CD4-positive, alpha-beta T cell treated with Interferon gamma for 1 hour (primary cell): ENCODE measurements around the gene PLXNA4.
A peak's percentile ranks its signal among the peaks of the same experiment; 100 is the strongest.

Experiments used
- DNase-seq: peaks from one replicate; pipeline ENCODE4 v3.0.0-alpha.2; 2020

Gene PLXNA4

DNA sequence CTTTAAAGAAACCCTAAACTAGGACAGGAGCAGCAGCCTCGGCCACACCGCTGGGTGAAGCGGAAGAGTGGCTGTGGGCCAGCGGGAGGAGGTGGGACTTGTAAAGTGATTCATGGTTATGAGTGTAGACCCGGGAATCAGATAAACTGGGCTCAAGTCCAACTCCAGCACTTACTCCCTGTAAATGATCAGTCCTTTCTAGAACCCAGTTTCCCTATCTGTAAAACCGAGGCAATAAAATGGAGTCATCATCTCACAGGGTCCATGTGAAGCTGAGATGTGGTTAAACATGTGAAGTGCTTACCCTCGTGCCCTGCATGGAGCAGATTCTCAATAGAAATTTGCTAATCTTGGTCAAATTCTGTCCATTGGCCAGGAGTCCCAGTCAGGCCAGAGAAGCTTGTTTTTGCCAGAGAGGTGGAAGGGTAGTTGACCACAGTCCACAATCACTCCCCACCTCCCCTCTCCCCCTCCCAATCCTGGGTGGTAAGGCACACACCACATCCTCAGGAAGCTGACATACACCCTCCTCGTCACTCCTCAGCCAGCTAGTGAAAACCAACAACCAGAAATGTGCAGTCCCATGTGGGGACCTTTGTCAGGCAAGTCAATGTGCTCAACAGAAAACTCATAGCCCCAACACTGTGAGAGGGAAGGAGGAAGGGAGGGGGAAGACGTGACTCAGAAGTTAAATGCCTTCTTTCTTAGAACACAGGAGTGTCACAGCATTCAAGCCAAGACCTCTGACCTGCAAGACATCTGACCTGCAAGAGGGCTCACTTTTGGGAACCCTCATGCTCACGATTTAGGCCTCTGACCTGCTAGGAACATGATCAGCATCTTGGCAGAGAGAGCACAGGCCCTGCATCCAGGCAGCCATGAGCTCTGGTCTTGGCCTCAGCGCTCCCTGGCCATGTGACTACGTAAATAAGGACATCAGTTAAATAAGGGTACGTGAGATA, 145.1 kb downstream of the PLXNA4 start:
- DNase-seq = peak; percentile 62

DNA sequence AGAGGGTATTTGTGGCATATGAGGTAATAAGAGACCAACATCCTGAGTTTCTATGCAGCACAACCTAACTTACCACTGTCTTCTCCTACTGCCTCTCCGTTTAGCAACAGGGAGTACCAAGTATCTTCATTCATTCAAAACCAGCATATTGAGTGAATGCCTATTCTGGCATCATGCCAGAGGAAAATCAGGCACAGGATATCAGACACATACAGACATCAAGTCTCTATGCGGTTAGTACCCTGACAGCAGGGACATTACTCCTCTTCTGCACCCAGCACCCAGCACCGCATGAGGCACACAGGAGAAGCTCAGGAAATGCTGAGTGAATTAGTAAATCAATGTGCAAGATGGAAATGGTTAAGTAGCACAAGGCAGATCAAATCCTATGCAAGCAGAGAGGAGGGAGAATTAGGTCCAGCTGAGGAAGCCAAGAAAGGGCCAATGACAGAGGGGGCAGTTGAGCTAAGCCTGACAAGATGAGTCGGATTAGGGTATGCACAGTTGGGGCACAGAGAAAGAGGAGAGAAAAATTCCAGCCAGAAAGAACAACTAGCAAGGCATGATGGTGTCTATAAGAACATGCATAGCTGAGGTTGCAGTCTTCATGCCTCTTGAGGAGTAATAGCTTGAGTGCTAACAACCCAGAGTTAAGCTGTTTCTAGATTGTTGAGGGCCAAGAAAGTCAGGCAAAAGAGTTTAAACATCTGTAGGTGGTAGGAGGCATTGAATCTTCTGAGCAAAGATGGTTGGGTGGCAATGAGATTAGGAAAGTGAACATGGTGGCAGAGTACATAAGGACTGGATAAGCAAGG, 146.0 kb downstream of the PLXNA4 start:
- no peak for DNase-seq

DNA sequence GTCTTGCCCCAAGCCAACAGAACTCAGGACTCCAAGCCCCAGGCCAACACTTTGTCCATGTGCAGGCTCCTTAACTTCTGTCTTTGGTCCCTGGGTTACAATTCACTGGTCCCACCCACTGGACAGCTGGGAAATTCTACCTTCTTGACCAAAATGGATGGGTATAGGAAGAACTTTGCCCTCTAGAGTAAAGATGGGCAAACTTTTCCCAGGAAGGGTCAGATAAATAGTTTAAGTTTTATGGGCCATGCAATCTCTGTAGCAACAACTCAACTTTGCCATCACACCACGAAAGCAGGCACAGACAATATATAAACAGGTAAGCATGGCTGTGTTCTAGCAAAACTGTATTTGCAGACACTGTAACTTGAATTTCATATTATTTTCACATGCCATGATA, 147.1 kb downstream of the PLXNA4 start:
- DNase-seq = no peak

DNA sequence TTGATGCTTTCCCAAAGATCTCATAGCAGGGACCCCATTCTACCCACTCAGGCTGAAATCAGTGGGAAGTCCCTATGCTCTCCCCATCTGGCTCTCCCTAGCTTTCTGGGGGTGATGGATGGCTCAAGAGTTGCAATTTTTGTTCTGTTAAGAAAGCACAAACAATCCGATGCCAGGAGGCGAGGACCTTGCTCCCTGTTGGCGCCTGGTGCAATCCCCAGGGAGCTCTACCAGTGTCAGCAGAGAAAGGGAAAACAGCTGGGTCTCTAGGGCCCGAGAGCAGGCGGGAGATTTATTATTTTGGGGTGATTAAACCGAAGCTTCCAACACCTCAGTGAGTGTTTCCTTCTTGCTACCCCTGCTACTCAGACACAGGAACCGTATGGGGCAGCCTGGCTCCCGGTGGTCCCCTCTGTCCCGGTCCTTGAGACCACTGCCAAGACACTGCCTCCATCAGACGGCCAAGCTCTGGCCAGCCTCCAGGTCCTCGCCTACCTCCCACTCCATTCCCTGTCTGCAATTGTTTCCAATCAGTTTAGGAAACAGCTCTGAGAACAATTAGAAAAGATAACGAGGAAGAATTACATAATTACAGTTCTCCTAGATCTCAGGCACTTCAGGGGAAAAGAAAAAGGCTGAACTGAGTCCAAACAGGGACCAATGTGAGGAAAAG, 147.9 kb downstream of the PLXNA4 start:
- DNase-seq = no peak

DNA sequence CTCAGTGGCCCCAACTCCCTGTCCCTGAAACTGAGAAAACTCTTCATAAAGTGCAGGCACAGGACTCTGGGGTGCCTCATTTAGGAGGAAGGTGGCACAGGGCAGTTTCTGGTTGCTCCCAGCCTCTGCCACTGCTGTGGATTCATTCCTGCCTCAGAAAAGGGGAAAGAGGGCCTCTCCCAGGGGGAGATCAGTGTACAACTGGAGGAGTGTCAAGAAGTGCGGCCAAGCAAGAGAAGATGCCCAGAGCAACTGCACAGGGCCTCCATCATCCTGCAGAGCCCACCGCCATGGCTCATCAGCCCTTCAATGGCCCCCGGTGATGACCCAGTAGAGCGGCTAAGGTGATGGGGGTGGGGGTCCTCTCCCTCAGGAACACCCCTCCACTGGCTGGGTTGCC, 150.3 kb downstream of the PLXNA4 start:
- DNase-seq = no peak

DNA sequence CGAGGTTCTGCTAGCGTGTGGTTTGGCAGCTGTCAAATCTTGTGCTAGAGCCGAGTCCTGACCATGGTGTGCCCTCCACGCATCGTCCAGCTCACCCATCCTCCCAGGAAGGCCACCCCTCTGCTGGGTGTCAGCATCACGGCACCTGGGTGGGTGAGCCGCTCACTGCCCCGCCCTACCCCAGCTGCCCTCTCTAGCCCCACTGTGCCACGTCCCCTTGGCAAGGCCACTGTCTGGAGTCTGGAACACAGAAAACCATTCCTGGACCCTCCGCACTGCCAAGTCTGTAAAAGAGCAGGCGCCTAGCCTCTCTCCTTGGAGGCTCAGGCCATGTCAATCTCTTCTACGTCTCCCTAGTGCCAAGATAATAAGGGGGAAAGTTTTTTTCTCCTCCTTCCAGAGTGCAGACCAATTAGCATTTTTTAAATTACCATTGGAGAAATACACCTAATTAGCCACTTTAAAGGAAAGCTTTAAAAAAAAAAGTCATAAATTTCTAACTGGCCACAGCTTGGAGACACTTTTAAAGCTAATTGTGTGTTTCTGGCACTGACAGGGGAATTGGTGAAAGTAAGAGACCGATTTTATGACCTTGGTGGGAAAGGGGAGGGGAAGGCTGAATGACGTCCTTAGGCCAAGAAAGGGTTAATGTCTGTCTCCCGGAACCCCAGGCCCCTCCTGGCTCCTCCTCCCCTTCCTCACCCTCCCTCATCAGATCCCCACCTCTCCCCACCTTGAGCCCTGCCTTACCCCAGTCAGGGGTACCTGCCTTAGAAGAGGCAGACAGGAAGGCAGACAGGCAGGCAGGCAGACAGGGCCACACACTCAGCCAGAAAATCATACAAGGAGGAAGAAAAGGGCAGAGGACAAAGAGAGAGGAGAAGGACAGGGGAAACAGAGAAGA, 151.2 kb downstream of the PLXNA4 start:
- no peak for DNase-seq

DNA sequence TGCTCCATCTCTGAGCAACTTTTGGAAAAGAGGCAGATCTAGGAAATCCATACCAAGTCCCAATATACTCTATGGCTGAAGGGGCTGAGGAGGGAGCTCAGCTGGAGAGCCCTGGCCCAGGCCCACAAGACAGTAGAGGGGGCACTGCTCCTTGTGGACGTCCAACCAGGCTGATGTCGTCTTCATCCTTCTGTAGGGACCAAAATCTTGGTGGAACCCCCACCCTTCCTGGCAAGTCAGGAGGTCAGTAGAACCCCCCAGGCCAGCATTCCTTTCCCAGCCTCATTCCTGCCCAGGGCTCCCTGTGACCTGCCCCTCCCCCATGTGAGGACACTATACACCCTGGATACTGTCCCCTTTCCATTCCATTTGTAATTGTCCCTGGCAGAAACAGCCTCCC, 152.0 kb downstream of the PLXNA4 start:
- DNase-seq = no peak

DNA sequence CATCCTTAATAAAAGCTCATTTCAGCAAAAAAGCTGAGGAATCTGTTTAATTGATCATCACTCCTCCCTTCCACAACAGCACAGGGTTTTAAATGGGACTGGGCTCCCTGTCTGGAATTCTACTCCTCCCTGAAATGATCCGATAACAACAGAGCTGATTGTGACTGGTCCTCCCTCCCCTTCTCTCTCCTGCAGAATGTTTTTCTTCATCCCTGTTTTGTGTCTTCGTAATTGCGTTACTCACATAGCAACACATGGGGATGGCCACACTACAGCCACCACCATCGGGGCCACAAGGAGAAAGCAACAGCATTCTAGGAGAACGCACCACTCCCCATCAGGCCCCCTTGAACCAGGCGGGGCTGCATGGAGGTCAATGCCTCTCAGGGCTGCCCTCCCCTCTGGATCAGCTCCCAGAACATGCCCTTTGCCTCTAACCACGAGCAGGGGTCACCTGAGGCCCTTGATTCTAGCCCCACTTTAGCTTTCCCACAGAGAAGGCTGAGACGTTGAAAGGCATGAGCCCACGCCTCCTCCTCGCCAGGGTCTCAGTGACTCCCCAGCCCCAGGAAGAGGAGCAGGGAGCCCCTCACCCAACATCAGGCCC, 152.6 kb downstream of the PLXNA4 start:
- DNase-seq = no peak

DNA sequence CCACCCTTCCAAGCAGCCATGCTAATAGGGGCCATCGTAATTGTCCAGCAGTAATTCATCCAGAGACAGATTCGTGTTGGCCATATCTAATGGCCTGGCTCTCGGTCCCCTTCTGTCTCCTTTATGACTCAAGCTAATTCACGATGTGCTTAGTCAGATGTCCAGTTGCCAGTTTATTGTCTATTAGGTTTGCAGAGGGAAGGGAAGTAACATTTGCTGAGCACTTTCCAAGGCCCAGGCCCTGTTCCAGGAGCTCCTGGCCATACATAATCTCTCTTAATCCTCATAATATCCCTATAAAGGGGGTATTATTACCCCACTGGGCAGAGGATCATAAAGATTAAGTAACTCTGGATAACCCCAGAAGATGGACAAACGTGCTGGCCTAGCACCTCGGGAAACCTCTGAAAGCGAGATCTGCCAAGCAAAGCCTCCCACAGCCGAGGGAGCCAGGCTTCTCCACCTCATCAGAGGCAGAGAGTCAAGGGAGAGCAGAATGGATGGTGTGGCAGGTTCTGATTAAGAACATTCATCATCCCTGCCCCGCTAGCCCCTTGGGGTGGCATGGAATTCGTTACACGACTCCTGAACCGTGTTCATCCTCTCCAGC, 153.7 kb downstream of the PLXNA4 start:
- no peak for DNase-seq

DNA sequence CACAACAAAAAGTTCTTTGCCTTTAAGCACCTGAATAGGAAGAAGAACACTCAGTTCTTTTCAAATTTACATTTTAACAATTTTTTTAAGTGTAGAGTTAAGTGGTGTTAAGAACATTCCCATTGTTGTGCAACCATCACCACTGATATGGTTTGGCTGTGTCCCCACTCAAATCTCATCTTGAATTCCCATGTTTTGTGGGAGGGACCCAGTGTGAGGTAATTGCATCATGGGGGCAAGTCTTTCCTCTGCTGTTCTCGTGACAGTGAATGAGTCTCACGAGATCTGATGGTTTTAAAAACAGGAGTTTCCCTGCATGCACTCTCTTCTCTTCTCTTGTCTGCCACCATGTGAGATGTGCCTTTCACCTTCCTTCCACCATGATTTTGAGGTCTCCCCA, 155.7 kb downstream of the PLXNA4 start:
- DNase-seq = no peak

DNA sequence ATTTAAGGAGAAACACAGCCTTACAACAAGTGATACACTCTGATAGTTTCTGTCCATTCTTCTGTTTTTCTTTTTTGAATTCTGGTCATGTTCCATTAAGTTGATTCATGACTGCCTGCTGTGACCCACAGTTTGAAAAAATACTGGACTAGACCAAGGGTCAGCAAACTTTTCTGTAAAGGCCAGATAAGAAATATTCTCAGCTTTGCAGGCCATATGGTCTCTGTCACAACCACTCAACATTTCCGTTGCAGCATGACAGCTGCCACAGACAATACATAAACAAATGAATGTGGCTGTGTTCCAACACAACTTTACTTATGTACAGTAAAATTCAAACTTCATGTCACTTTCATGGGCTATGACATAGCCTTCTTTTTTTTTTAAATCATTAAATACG, 156.7 kb downstream of the PLXNA4 start:
- no peak for DNase-seq

DNA sequence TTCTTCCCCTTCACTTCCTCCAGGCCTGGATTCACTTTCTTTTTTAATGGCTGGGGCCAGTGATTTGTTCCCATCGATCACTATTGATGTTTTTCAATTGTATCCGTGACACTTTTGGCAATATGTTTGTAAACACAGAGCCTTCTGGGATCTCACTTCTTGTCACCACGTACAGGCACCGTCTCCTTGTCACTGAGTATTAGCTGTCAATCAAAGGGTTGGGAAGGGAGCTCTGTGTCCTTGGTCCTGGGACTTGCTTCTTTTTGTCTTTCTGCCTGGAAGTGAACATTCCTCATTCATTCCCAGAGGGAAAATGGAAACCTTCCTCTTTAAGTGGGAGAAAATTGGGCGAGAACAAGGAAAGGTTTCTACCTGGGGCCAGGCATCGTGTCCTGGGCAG, 157.4 kb downstream of the PLXNA4 start:
- DNase-seq = no peak

DNA sequence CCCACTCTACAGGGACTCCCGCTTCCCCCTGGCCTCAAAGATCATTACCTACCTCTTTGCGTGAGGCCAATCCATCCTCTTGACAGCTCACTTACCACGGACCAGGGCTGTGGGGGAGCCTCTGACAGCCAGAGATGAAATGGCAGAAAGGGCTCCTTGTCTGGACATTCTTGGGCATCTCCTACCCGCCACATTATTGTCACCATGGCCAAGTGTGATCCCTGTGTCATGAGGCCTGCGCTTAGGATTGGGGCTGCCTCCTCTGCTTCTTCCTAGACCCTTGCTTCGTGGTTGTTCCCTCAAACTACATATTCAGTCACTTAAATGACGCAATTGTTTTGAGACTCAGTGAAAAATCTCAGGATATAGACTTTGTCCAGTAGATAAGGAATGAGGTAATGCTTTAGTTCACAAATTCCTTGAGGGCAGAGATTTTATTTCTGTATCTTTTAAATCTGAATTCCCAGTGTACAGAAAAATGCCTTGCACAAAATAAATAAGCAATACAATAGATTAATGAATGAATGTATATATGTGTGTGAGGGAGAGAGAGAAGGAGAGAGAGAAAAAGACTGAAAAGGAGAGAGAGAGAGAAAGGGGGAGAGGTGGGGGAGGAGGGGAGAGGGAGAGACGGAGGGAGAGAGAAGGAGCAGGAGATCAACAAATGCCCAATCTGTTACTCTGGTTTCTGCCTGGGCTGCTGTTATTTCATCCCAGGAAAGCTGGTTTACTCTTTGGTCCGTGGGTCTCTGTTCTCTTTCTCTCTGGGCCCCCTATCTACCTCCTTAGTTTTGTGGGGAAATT, 159.0 kb downstream of the PLXNA4 start:
- DNase-seq = no peak

DNA sequence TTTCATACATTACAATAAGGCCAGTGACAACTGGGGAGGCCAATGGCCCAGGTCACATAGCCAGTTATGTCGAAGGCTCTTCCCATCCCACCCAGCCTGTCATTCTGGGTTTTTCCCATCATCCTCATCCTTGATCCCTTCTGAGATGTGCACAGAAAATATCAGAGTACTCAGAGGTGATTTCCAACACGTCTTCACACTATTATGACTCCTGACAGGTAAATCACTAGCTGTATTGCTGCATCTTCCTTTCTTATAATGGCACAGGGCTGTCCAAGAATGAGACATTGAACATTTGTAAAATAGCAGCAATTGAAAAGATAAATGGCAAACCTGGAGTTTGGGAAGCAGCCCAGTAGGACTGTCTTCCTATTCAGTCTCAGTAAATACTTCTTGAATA, 159.9 kb downstream of the PLXNA4 start:
- DNase-seq = no peak

DNA sequence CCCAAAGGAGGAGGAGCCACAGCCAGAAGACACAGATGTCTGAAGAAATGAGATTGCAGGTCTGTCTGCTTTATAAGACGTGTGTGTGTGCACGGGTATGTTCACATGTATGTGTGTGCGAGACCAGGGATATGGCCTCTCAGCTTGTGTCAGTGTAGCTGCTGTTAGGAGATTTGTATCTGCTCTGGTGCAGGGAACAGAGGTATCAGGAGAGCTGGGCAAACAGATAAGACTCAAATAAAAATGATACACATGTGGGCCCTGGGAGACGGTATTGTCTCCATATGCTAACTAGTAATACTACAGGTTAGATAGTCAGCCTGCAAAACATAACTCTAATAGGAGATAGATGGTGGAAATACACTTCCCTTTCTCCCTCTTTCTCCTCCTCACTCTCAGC, 161.0 kb downstream of the PLXNA4 start:
- no peak for DNase-seq

DNA sequence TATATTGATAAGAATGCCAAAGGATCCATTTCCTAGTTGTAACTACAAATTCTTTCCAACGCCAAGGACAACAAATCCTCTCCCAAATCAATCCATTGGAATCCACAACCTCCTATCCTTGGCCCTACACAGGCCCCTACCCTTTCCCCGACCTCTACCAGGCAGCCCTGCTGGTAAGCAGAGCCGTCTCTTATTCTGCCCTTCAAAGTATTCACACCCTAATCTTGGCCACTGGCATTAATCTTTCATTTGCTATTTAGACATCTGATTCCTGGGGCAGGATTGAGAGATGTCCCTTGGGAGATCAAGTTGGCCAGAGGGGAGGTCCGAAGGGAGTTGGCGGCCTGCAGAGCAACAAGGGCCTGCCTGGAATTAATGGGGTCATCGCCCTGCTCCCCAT, 161.4 kb downstream of the PLXNA4 start:
- no peak for DNase-seq

DNA sequence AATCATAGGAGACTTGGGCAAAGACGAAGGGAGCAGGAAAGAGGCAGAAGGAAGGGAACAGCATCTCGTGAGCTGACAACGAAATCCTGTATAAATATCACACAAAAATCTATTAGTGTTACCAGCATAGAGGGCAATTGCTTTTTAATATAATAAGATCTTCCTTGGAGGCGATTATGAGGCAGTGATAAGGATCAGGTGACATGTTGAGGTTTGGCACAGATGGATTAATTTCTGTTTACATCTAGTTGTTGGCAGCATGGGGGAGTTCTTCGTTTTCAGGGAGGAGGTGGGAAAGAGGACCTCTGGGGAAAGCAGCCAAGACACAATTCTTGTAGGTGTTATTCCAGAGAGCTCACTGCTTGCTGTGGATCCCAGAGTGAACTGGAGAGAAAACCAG, 163.8 kb downstream of the PLXNA4 start:
- DNase-seq = no peak

DNA sequence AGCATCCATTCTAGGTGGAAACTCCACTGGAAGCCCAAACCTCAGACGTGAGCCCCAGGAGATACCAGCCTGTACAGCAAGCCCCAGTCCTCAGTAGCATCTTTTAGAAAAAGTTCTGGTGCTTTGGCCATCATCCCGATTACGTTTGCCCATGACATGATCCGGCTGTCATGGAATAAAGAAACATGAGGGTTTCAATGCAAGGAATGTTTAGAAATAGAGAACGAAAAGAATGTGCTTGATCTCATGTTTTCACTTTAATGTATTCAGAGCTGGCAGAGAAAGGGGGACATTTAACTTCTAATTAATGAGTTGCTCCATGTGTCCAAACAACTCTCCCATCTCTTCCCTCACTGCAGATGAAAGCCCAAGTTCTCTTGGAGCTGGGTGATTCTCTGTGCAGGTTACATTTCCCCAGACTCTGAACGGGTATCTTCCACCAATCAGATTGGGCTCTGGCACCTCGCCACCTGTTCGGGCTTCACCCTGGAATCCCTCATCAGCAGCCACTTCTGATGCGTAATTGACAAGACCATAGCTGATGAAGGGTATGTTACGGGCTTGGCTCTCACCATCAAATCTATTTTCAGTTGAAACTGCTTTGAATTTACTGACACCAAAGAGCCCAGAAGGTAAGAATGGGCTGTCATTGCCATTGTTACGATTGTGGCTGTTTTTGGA, 165.3 kb downstream of the PLXNA4 start:
- no peak for DNase-seq

DNA sequence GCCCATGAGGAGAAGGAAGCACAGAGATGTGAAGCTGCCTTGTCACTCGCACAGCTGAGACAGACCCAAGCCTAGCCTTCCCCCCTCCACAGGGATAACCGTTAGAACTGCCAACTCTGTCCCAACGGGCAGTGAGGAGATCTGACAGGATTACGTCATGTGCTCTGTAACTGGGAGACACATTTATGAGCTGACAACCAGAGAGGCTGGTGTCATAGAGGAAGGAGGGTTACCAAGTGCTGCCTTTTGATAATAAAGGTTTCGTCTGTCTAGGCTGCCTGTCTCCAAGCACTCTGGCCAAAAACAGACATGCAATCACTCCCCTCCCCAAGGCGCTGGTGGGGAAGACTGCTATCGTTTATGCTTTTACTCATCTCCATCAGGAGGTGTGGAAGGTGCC, 165.9 kb downstream of the PLXNA4 start:
- DNase-seq = no peak

DNA sequence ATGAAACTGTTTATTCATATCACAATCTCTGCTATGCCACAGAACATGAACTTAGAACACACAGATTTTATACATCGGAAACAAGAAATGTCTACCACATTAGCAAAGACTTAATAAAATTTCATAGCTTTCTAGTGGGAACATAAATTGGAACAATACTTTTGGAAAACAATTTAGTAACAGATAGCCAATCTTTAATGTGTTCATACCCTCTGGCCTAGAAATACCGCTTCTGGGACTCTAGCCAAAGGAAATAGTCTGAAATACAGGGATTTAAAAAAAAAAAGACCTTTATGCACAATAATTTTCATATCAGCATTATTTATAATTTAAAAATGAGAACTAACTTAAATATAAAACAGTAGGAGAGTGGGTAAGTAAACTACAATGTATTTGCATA, 168.5 kb downstream of the PLXNA4 start:
- no peak for DNase-seq
